NCI-H82 treated with DMSO at 0.1 percent for 48 hours (cell line): Measurements from ENCODE around the gene MGLL.

Source experiments
- DNase-seq: peaks from one replicate; lab custom pipeline; 2025; ENCODE audit not compliant: unreplicated experiment; lab: John Stamatoyannopoulos, UW

MGLL gene

GRCh38 chr3:127789990-127790881 is 32.1 kb downstream of the MGLL start:
- no peak for DNase-seq

- DNase-seq: no peak
Measured at GRCh38 chr3:127789051-127789450, 33.3 kb downstream of the MGLL start.

- DNase-seq: no peak
Measured at GRCh38 chr3:127788451-127788909, 33.8 kb downstream of the MGLL start.

DNA sequence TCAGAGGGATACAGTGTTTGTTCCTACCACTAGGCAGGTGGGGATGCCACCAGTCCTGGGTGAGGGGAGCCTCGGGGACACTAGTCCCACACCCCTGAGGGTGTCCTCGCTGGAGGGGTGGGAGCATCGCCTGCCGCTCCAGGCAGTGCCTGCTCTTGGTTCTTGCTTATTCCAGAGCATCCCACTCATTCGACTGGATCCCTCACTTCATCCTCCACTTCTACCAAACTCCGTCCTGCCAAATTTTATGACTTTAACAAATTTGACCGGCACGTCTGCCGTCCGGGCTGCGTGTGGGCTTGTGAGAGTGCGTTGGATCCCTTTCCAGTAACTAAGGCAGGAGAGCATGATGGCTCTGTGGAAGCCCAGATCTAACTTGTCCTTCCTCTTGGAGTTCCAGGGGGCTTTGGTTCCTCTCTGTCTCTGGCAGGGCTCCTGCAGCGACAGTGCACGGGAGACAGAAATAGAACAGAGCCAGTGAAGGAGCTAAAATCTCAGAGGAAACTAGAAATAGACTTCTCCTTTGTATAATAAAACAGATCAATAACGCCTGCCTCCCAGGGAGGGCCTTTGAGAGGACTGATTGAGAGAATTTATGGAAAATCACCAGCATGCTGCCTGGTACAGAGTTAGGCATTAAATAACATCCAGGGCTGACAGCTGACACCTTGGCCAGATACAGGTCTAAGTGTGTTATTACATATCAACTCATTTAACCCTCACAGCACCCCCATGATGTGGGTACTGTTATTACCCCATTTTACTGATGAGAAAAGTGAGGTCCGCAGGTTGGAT is 34.5 kb downstream of the MGLL start:
- DNase-seq: no peak

DNA sequence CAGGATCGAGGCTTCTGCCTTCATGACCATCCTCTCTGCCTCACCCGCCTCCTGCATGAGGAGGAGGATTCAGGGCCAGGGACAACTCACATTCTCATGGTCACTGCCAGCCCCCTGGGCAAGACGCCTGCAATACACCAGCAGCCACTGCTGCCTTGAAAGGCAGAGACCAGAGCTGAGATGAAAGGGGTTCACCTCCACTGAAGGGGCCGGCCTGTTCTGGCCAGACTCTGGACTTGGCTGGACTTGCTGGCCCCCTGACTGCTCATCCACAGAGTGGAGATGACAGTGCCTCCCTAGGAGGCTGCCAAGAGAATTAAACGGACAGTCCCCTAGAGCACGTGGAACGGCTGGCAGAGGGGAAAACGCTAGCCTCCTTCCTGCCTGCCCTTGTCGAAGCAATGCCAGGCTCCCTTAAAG is 35.2 kb downstream of the MGLL start:
- no peak for DNase-seq

DNA sequence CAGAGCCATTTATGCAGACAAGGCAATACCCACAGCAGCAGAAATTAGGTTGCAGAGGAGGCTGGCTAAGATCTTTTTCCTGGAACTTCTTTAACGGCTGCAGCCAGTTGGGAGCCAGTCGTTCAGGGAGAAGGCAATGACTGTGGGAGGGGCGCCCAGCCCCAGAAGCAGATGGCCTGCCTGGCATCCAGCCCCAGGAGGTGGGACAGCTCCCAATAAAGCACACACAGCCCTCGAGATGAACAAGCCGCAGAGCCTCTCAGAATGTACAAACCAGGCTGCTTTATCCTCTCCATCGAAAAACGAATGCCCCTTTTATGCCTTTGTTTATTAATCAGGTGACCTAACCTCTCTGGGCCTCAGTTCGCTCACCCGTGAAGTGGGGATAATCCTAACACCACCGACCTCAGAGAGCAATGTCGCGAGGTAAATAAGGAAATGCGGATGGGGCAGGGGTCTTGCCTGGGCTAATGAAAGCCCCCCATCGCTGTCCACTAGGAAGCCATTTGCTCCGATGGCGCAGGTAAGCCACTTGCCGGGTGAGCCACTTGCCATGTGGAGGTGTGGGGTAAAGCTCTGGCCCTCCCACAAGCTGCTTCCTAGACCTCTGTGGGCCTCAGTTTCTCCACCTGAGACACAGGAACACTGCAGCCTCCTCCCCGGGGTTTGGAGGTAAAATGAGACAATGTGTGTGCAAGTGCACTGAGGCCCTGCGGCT is 35.8 kb downstream of the MGLL start:
- peak; percentile 35 for DNase-seq

- DNase-seq: no peak
Measured at GRCh38 chr3:127785711-127786265, 36.5 kb downstream of the MGLL start.

GRCh38 chr3:127784865-127785710 is 37.2 kb downstream of the MGLL start:
- DNase-seq: no peak

DNA sequence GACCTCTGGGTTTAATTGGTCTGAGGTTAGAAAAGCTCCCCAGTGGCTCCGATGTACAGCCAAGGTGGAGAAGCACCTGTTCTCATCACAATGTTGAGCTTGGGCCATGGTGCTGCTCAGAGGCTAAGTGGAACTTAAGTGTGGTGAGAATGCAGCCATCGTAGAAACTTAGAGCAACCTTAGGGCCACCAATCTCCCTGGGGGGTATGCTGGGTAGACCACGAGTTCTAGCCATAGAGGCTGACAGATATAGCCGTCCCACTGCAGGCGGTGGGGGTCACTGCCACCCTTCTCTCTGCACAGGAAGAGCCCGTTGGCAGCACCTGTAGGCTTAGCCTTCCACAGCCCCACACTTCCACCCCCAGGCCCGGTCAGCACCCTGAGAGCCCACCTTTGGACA is 38.0 kb downstream of the MGLL start:
- DNase-seq: no peak

- DNase-seq: no peak
Measured at GRCh38 chr3:127783642-127784160, 38.6 kb downstream of the MGLL start.

DNA sequence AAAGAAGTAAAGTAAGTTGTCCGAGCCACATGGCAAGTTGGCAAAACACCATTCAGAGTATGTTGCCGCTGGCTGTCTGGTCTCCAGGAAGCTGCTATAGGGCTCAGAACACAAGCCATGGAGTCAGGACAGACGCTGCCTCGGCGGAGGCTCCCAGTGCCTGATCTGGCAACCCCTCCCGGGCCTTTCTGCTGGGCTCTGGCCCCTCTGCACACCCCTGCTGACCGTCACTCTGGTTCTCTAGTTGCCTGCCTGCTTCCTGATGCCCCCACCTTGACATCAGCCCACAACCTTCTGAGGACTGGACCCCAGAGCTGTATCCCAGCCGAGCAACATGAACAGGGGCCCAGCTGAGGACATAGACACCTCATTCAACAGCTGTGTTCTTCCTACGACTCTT is 39.1 kb downstream of the MGLL start:
- DNase-seq: no peak

- DNase-seq: no peak
Measured at GRCh38 chr3:127781411-127782001, 40.8 kb downstream of the MGLL start.

DNA sequence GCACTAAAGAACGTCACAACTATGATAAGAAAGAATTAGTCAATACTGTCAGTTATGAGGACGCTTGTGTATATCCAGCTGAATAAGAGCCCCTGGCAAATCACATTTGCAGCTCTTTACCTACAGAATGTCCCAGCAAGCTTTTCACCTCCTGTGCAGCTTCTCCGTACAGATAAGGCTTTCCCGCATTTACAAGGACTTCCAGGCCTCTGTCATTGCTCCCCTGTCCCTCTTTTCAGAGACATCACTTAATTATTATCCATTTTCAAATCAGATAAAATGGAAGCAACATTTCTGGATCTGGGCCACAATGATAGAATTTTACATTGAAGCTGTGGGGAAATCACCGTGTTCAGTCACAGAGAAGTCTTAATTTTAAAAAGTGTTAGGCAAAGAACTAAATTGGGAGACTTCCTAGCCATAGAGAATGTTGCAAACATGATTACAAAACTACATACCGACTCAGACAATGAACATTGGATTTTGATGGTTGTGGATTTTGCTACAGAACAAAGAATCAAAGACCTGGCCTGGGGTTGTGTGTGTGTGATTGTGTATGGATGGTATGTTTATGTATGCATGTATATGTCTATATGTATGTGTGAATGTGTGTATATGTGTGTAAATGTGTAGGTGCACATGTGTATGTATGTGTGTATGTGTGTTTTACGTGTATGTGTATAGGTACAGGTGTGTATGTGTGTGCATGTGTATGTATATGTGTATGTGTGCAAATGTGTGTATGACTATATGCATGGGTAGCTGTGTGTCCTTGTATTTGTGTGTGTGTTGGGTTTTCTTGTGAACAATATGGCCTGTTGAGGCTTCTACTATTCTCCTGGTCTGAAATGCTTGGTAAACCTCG is 41.5 kb downstream of the MGLL start:
- no peak for DNase-seq

DNA sequence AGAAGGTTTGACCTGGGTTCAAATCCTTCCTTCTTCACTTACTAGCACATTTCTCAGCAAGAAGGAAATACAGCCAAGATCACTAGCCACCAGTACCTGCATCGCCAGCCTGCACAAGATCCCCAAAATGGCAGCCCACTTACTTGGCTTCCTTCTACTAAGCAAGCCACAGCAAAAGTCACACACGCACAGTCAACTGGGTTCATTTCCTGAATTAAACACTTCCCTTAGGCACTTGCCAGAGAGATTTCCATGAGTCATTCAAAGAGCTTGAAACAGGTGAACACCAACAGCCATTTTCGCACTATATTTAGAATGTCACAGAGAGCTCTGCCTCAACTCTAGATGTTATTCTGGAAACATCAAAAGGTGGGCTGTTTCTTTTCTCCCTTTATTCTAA is 42.6 kb downstream of the MGLL start:
- DNase-seq: no peak

- no peak for DNase-seq
Measured at GRCh38 chr3:127777921-127778656, 44.2 kb downstream of the MGLL start.

- no peak for DNase-seq
Measured at GRCh38 chr3:127777332-127777731, 45.0 kb downstream of the MGLL start.

DNA sequence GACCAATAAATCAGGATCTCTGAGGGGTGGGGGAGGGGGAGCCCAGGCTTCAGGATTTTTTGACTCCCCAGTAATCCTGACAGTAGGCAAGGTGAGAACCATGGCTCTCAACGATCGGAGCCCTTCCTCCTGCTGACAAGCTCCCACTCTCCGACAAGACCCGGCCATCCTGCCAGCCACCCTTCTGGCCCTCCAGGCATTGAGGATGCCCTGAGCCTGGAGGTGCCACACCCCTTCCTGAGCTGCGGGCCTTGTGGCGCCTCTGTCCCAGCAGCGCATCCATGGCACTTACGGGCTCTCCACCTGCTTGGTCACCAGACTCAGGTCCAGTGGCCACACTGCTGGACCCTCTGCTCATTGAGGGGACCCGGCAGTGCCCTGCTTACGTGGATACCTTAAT is 46.0 kb downstream of the MGLL start:
- DNase-seq: no peak
